ENCODE measurements around the gene PRAMEF1.

- TF ChIP-seq CTCF (IDR thresholded peaks at IDR 0.05 in 8 of 11, conservative IDR thresholded peaks at IDR 0.05 in 3 of 11) (no peak), POLR2A (IDR thresholded peaks at IDR 0.05) (no peak)
These were observed 29.4 kb upstream of the PRAMEF1 start for GRCh38 chr1:12761781-12762180.
